Measurements from ENCODE around the gene TP53I11.

Gene TP53I11

GRCh38 chr11:44889266-44889665 is 61.4 kb downstream of the TP53I11 start:
- no peaks in the 10 kb centered on the region for H3K9me3 ChIP-seq (ENCODE audit: low read length)
- no peak overlapping the region for H3K27ac ChIP-seq (ENCODE audit: low read depth, low read length, poor library complexity, severe bottlenecking)
- no peak overlapping the region for H3K9ac ChIP-seq (ENCODE audit: low read length)
- no peaks in the 10 kb centered on the region for H3K4me1 ChIP-seq (ENCODE audit: insufficient read depth, low read length, severe bottlenecking)
- H3F3A ChIP-seq (ENCODE audit: insufficient read depth, low read length) = no peaks in the 10 kb centered on the region
- no peaks in the 10 kb centered on the region for H3K27me3 ChIP-seq (ENCODE audit: insufficient read depth, low read length)
- no peak overlapping the region for H3K4me2 ChIP-seq (ENCODE audit: low read length)
- H3K9me2 ChIP-seq (ENCODE audit: low read depth, low read length) = no peaks in the 10 kb centered on the region
- H3K79me2 ChIP-seq (ENCODE audit: insufficient read depth, low read length) = no peaks in the 10 kb centered on the region
- H3K4me3 ChIP-seq (ENCODE audit: low read depth, low read length, poor library complexity, severe bottlenecking) = no peak overlapping the region
- no peaks in the 10 kb centered on the region for H4K20me1 ChIP-seq (ENCODE audit: insufficient read depth, low read length)
- no peak overlapping the region for H2AFZ ChIP-seq (ENCODE audit: low read length)
- no peaks in the 10 kb centered on the region for H3K36me3 ChIP-seq (ENCODE audit: insufficient read depth, low read length)
- TF ChIP-seq CTCF (IDR thresholded peaks at IDR 0.05; ENCODE audit: low read length) = no peak
- TF ChIP-seq EZH2 (IDR thresholded peaks at IDR 0.05; ENCODE audit: borderline replicate concordance, low read length) = no peak

- Histone ChIP-seq H3F3A (ENCODE audit: insufficient read depth, low read length) (no peaks in the 10 kb centered on the region), H3K9ac (ENCODE audit: low read length) (no peak overlapping the region), H3K4me3 (ENCODE audit: low read depth, low read length, poor library complexity, severe bottlenecking) (no peak overlapping the region), H3K79me2 (ENCODE audit: insufficient read depth, low read length) (no peaks in the 10 kb centered on the region), H3K9me3 (ENCODE audit: low read length) (no peaks in the 10 kb centered on the region), H3K4me1 (ENCODE audit: insufficient read depth, low read length, severe bottlenecking) (no peaks in the 10 kb centered on the region), H3K4me2 (ENCODE audit: low read length) (no peak overlapping the region), H3K27ac (ENCODE audit: low read depth, low read length, poor library complexity, severe bottlenecking) (no peak overlapping the region), H4K20me1 (ENCODE audit: insufficient read depth, low read length) (no peaks in the 10 kb centered on the region), H3K9me2 (ENCODE audit: low read depth, low read length) (no peaks in the 10 kb centered on the region), H3K36me3 (ENCODE audit: insufficient read depth, low read length) (no peaks in the 10 kb centered on the region), H2AFZ (ENCODE audit: low read length) (no peak overlapping the region), H3K27me3 (ENCODE audit: insufficient read depth, low read length) (no peaks in the 10 kb centered on the region)
- no peak for TF ChIP-seq CTCF (IDR thresholded peaks at IDR 0.05; ENCODE audit: low read length)
- TF ChIP-seq EZH2 (IDR thresholded peaks at IDR 0.05; ENCODE audit: borderline replicate concordance, low read length) = no peak
These were observed 63.0 kb downstream of the TP53I11 start for GRCh38 chr11:44887636-44888035.

- TF ChIP-seq EZH2 (IDR thresholded peaks at IDR 0.05; ENCODE audit: borderline replicate concordance, low read length) = no peak
- no peak for TF ChIP-seq CTCF (IDR thresholded peaks at IDR 0.05; ENCODE audit: low read length)
- Histone ChIP-seq H3K9ac (ENCODE audit: low read length) (no peak overlapping the region), H4K20me1 (ENCODE audit: insufficient read depth, low read length) (no peaks in the 10 kb centered on the region), H3K79me2 (ENCODE audit: insufficient read depth, low read length) (no peaks in the 10 kb centered on the region), H3K36me3 (ENCODE audit: insufficient read depth, low read length) (no peaks in the 10 kb centered on the region), H3K4me2 (ENCODE audit: low read length) (no peak overlapping the region), H3K27me3 (ENCODE audit: insufficient read depth, low read length) (no peaks in the 10 kb centered on the region), H3K4me3 (ENCODE audit: low read depth, low read length, poor library complexity, severe bottlenecking) (no peak overlapping the region), H3K4me1 (ENCODE audit: insufficient read depth, low read length, severe bottlenecking) (no peaks in the 10 kb centered on the region), H3K9me2 (ENCODE audit: low read depth, low read length) (no peaks in the 10 kb centered on the region), H3F3A (ENCODE audit: insufficient read depth, low read length) (no peaks in the 10 kb centered on the region), H3K27ac (ENCODE audit: low read depth, low read length, poor library complexity, severe bottlenecking) (no peak overlapping the region), H3K9me3 (ENCODE audit: low read length) (no peaks in the 10 kb centered on the region), H2AFZ (ENCODE audit: low read length) (no peak overlapping the region)
These were observed 63.9 kb downstream of the TP53I11 start for GRCh38 chr11:44886790-44887140.

All from OCI-LY1 (cell line).